ENCODE measurements around the gene EWSR1.

Gene EWSR1

GRCh38 chr22:29306835-29307595 lies 38.9 kb downstream of the EWSR1 start:
- H3K4me3 ChIP-seq (ENCODE audit: control insufficient read depth, low read depth, low read length), result peak overlapping the region; percentile 96
- TF ChIP-seq, protein P1, sequence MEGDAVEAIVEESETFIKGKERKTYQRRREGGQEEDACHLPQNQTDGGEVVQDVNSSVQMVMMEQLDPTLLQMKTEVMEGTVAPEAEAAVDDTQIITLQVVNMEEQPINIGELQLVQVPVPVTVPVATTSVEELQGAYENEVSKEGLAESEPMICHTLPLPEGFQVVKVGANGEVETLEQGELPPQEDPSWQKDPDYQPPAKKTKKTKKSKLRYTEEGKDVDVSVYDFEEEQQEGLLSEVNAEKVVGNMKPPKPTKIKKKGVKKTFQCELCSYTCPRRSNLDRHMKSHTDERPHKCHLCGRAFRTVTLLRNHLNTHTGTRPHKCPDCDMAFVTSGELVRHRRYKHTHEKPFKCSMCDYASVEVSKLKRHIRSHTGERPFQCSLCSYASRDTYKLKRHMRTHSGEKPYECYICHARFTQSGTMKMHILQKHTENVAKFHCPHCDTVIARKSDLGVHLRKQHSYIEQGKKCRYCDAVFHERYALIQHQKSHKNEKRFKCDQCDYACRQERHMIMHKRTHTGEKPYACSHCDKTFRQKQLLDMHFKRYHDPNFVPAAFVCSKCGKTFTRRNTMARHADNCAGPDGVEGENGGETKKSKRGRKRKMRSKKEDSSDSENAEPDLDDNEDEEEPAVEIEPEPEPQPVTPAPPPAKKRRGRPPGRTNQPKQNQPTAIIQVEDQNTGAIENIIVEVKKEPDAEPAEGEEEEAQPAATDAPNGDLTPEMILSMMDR (IDR thresholded peaks at IDR 0.05; ENCODE audit: control insufficient read depth, insufficient read depth, low read depth, low read length, missing control alignments), result no peak
- DNase-seq (ENCODE audit: low read depth), result peak; percentile 8

- H3K4me3 ChIP-seq (ENCODE audit: control insufficient read depth, low read depth, low read length), result peak overlapping the region; percentile 96
- TF ChIP-seq, protein P1 (IDR thresholded peaks at IDR 0.05; ENCODE audit: control insufficient read depth, insufficient read depth, low read depth, low read length, missing control alignments), result no peak
- DNase-seq (ENCODE audit: low read depth), result no peak
These were observed 39.6 kb downstream of the EWSR1 start for GRCh38 chr22:29307596-29308147.

- no peak for DNase-seq (ENCODE audit: low read depth)
- peak overlapping the region; percentile 96 for H3K4me3 ChIP-seq (ENCODE audit: control insufficient read depth, low read depth, low read length)
- TF ChIP-seq, protein P1 (IDR thresholded peaks at IDR 0.05; ENCODE audit: control insufficient read depth, insufficient read depth, low read depth, low read length, missing control alignments), result no peak
These were observed 40.2 kb downstream of the EWSR1 start for GRCh38 chr22:29308148-29308790.

DNA sequence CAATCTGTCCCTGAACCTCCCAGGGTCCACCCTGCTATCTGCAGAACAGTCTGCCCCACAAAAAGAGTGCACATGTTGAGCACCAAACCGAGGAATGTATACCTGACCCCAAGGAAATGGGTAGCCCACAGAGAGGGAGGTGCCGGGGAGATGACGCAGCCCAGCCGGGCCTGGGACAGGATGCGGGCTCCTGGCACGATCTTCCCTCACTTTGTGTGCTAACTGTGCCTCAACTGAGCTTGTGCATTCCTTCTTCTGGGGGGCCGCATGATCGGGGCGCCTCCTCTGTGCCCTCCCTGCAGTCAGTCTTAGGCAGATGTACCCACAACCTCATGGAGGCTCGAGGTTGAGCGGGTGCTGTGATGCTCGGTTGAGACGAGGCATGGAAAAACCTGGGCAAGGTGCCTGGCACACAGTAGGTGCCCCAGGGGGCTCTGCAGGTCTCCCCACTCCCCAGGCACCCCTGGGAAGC lies 40.8 kb downstream of the EWSR1 start:
- DNase-seq (ENCODE audit: low read depth), result peak; percentile 18
- TF ChIP-seq, protein P1 (IDR thresholded peaks at IDR 0.05; ENCODE audit: control insufficient read depth, insufficient read depth, low read depth, low read length, missing control alignments), result no peak
- peak overlapping the region; percentile 20 for H3K4me3 ChIP-seq (ENCODE audit: control insufficient read depth, low read depth, low read length)

DNA sequence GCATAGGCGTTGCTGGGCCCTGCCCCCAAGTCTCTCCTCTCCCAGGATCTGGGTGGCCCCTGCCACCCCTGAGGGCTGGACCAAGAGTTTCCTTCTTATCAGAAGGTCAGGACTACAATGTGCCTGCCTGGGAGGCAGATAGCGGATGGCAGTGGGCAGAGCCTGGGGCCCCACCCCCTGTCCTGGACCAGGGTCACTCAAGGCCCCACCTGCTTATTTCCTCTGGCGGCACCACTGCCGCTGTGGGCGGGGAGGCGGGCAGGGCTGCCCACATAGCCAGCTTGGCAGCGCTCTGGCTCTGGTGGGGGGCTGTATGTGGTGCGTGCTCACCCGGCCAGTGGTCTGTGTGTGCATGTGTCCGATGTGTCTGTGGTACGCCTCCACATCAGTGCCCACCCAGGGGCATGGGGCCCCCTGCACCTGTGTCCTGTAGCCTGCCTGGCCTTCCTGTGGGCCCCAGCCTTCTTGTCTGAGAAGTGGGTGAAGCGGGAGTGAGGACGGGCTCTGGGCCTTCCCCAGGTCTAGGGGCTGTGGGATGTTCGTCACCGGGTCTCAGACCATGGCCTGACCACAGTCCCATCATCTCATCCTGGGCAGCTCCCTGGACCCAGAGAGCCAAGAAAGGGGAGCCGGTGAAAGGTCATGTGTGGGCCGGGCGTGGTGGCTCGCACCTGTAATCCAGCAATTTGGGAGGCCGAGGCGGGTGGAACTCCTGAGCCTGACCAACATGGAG lies 41.4 kb downstream of the EWSR1 start:
- H3K4me3 ChIP-seq (ENCODE audit: control insufficient read depth, low read depth, low read length), result peak overlapping the region; percentile 20; the same call in 1 of the 2 replicates
- TF ChIP-seq, protein P1 (IDR thresholded peaks at IDR 0.05; ENCODE audit: control insufficient read depth, insufficient read depth, low read depth, low read length, missing control alignments), result no peak
- DNase-seq (ENCODE audit: low read depth), result no peak
